Measurements from ENCODE around the gene PROSER2.
A peak's percentile ranks its signal among the peaks of the same experiment; 100 is the strongest.

The PROSER2 gene

DNA sequence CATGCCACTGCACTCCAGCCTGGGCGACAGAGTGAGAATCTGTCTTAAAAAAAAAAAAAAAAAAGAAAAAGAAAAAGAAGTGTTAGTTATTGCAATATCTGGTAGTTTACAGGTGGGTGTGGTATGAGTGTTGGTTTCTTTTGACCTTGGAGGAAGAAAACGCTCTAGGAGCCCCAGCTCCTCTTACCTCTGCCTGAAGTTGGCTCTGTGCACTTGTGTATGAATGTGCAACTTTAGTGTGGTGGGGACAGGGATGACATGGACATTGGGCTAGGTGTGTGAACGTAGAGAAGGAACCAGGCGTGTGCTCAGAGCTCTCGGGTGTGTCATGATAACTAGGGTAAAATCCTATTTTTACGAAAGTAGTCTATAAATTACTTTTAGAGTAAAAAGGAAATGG is 11.9 kb downstream of the PROSER2 start:
- Histone ChIP-seq H3K27me3 (ENCODE audit: low read depth, low read length) (peaks cover 12% of the 10 kb centered on the region), H3K4me1 (ENCODE audit: low read length) (peaks cover 8% of the 10 kb centered on the region; the same call in 1 of the 2 replicates), H4K20me1 (ENCODE audit: insufficient read depth, low read length) (no peaks in the 10 kb centered on the region), H3K4me2 (ENCODE audit: low read length) (no peak overlapping the region), H3K27ac (ENCODE audit: low read length) (no peak overlapping the region), H3K9ac (ENCODE audit: low read length) (no peak overlapping the region), H3K79me2 (ENCODE audit: low read length) (no peaks in the 10 kb centered on the region), H3K9me3 (ENCODE audit: insufficient read depth, low read length) (no peaks in the 10 kb centered on the region), H2AFZ (ENCODE audit: low read depth, low read length) (no peak overlapping the region), H3K36me3 (replicated peaks; ENCODE audit: low read depth, low read length) (no peaks in the 10 kb centered on the region), H3K4me3 (ENCODE audit: low read length) (no peak overlapping the region)
- TF ChIP-seq, protein P1, sequence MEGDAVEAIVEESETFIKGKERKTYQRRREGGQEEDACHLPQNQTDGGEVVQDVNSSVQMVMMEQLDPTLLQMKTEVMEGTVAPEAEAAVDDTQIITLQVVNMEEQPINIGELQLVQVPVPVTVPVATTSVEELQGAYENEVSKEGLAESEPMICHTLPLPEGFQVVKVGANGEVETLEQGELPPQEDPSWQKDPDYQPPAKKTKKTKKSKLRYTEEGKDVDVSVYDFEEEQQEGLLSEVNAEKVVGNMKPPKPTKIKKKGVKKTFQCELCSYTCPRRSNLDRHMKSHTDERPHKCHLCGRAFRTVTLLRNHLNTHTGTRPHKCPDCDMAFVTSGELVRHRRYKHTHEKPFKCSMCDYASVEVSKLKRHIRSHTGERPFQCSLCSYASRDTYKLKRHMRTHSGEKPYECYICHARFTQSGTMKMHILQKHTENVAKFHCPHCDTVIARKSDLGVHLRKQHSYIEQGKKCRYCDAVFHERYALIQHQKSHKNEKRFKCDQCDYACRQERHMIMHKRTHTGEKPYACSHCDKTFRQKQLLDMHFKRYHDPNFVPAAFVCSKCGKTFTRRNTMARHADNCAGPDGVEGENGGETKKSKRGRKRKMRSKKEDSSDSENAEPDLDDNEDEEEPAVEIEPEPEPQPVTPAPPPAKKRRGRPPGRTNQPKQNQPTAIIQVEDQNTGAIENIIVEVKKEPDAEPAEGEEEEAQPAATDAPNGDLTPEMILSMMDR (IDR thresholded peaks at IDR 0.05; ENCODE audit: low read depth, low read length), result no peak
- no peak for TF ChIP-seq EZH2phosphoT487 (IDR thresholded peaks at IDR 0.05; ENCODE audit: low read depth)

DNA sequence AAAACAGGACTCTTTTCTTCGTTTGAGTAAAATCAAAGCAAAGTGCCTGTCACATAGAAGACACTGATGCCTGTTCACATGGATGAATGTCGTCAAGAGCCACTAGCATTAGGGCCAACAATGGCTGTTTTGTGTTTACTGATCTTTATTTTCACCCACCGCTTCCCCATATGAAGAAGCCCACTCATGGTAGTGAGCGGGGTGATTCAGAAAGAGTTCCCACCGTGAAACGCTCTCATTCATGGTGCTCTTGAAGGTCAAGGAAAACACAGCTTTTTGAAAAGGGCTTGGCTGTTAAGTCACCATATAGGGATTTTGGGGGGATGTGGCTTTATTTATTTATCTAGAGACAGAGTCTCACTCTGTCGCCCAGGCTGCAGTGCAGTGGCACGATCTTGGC is 12.5 kb downstream of the PROSER2 start:
- Histone ChIP-seq H3K27ac (ENCODE audit: low read length) (no peak overlapping the region), H3K79me2 (ENCODE audit: low read length) (no peaks in the 10 kb centered on the region), H3K27me3 (ENCODE audit: low read depth, low read length) (peaks cover 10% of the 10 kb centered on the region), H3K4me3 (ENCODE audit: low read length) (no peak overlapping the region), H3K9me3 (ENCODE audit: insufficient read depth, low read length) (no peaks in the 10 kb centered on the region), H2AFZ (ENCODE audit: low read depth, low read length) (no peak overlapping the region), H3K9ac (ENCODE audit: low read length) (no peak overlapping the region), H3K4me2 (ENCODE audit: low read length) (no peak overlapping the region), H3K4me1 (ENCODE audit: low read length) (peaks cover 8% of the 10 kb centered on the region; the same call in 1 of the 2 replicates), H4K20me1 (ENCODE audit: insufficient read depth, low read length) (no peaks in the 10 kb centered on the region), H3K36me3 (replicated peaks; ENCODE audit: low read depth, low read length) (no peaks in the 10 kb centered on the region)
- TF ChIP-seq, protein P1 (IDR thresholded peaks at IDR 0.05; ENCODE audit: low read depth, low read length), result no peak
- no peak for TF ChIP-seq EZH2phosphoT487 (IDR thresholded peaks at IDR 0.05; ENCODE audit: low read depth)

DNA sequence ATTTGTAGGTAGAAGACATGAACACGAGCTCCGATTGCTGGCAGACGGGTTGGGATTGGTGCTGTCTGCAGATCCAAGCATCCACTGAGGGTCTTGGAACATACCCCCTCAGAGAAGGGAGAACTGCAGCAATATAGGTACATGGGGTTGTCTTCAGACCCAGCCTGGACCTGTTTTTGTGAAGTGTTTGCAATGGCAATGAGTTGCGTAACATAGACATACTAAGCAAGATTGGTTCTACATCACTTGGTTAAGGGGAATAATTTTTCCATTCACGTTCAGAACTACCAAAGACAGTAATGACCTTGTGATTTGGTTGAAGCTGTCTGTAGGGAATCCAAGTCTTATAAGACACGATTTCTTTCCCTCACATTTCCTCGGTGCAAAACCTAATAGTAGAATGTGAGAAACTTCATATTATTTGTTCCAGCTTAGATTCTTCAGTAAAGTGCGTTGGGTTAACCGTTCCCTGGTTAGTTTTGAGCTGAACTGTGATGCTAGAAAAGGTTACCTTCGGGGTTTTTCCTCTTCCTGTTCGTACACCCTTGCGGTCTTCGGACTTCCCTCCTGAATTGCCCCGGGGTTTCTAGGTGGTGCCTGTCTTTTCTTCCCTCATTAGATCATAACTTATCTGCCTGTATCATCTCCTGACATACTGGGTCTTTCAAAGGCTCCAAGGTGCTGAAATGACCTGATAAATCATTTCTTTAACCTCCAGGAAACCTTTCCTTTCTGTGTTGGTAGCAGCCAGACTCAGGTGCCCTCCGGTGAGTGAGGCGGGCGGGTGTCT is 14.4 kb downstream of the PROSER2 start:
- Histone ChIP-seq H2AFZ (ENCODE audit: low read depth, low read length) (no peak overlapping the region), H4K20me1 (ENCODE audit: insufficient read depth, low read length) (no peaks in the 10 kb centered on the region), H3K4me1 (ENCODE audit: low read length) (peaks cover 5% of the 10 kb centered on the region; the same call in 1 of the 2 replicates), H3K27me3 (ENCODE audit: low read depth, low read length) (no peaks in the 10 kb centered on the region; the same call in 1 of the 2 replicates), H3K4me3 (ENCODE audit: low read length) (no peak overlapping the region), H3K4me2 (ENCODE audit: low read length) (peak overlapping the region; percentile 26), H3K9me3 (ENCODE audit: insufficient read depth, low read length) (no peaks in the 10 kb centered on the region), H3K9ac (ENCODE audit: low read length) (no peak overlapping the region), H3K27ac (ENCODE audit: low read length) (no peak overlapping the region), H3K79me2 (ENCODE audit: low read length) (no peaks in the 10 kb centered on the region), H3K36me3 (replicated peaks; ENCODE audit: low read depth, low read length) (no peaks in the 10 kb centered on the region)
- TF ChIP-seq EZH2phosphoT487 (IDR thresholded peaks at IDR 0.05; ENCODE audit: low read depth), result no peak
- TF ChIP-seq, protein P1 (IDR thresholded peaks at IDR 0.05; ENCODE audit: low read depth, low read length), result no peak

DNA sequence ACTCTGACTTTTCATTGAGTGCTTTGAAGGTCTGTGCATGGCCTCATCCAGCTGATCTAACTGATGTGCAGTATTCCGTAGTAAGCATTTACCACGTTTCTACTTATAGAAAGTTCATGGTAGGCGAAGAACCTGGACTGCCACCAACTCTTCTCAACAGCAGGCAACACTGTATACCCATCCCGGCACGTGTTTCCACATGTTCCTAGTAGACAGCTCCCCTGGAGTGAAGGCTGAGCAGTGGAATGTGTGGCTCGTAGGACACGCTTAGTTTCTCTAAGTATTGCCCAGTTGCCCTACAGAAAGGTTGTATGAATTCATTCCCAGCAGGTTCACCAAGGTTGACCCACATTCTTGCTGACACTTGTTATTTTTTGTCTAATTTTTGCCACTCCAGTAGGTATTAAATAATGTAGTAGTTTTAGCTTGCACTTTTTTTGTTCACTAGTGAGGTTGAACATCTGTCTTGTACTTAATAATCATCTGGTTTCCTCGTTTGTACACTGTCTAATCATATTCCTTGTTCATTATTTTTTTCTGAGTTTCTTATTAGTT is 15.2 kb downstream of the PROSER2 start:
- TF ChIP-seq, protein P1 (IDR thresholded peaks at IDR 0.05; ENCODE audit: low read depth, low read length), result no peak
- no peak for TF ChIP-seq EZH2phosphoT487 (IDR thresholded peaks at IDR 0.05; ENCODE audit: low read depth)
- Histone ChIP-seq H4K20me1 (ENCODE audit: insufficient read depth, low read length) (no peaks in the 10 kb centered on the region), H3K27ac (ENCODE audit: low read length) (no peak overlapping the region), H2AFZ (ENCODE audit: low read depth, low read length) (no peak overlapping the region), H3K27me3 (ENCODE audit: low read depth, low read length) (no peaks in the 10 kb centered on the region; the same call in 1 of the 2 replicates), H3K4me3 (ENCODE audit: low read length) (no peak overlapping the region), H3K9me3 (ENCODE audit: insufficient read depth, low read length) (no peaks in the 10 kb centered on the region), H3K4me2 (ENCODE audit: low read length) (no peak overlapping the region), H3K36me3 (replicated peaks; ENCODE audit: low read depth, low read length) (no peaks in the 10 kb centered on the region), H3K9ac (ENCODE audit: low read length) (no peak overlapping the region), H3K4me1 (ENCODE audit: low read length) (peaks cover 5% of the 10 kb centered on the region; the same call in 1 of the 2 replicates), H3K79me2 (ENCODE audit: low read length) (no peaks in the 10 kb centered on the region)

All from OCI-LY3 (cell line).